GM12878 (cell line): ENCODE measurements around the gene CACNB3. TPM values are rescaled to one million over a fixed set of nuclear protein-coding genes. Genes with fewer than 3 reads are reported as not detected.

ENCODE experiments used
- BRCA1 ChIP-seq: IDR thresholded peaks from 2 replicates; pipeline ENCODE4 v1.6.1; 2011; ENCODE audit warnings: low read depth, low read length, improper control_type of control experiment
- CHD2 ChIP-seq: IDR thresholded peaks from 2 replicates; pipeline ENCODE4 v1.6.1; 2011; ENCODE audit warnings: low read depth, low read length, improper control_type of control experiment, borderline replicate concordance
- GABPA ChIP-seq: IDR thresholded peaks from 2 replicates; pipeline ENCODE4 v1.6.1; 2014; ENCODE audit warnings: antibody characterized with exemption, low read depth, mild to moderate bottlenecking, inconsistent platforms
- HCFC1 ChIP-seq: fragments of 150-350 bp; IDR thresholded peaks from 2 replicates; pipeline ENCODE4 v1.6.1; 2014; ENCODE audit warnings: low read length
- MTA2 ChIP-seq: fragments of 450-650 bp; IDR thresholded peaks from 2 replicates; pipeline ENCODE4 v1.6.1; 2016; ENCODE audit warnings: low read depth, mild to moderate bottlenecking, moderate library complexity
- MXI1 ChIP-seq: fragments of 150-350 bp; IDR thresholded peaks from 2 replicates; pipeline ENCODE4 v1.6.1; 2011; ENCODE audit warnings: low read depth, mild to moderate bottlenecking, inconsistent platforms, low read length, improper control_type of control experiment
- NFXL1 ChIP-seq: fragments of 450-650 bp; IDR thresholded peaks from 2 replicates; pipeline ENCODE4 v1.6.1; 2017; ENCODE audit warnings: antibody characterized with exemption, mild to moderate bottlenecking, borderline replicate concordance
- NFYB ChIP-seq: IDR thresholded peaks from 2 replicates; pipeline ENCODE4 v1.6.1; 2011; ENCODE audit warnings: low read depth, mild to moderate bottlenecking, low read length, improper control_type of control experiment, moderate library complexity; ENCODE audit not compliant: insufficient read depth
- POLR2A ChIP-seq: IDR thresholded peaks from 2 replicates; pipeline ENCODE4 v1.6.1; 2011; ENCODE audit warnings: low read depth, mild to moderate bottlenecking, low read length
- POLR2AphosphoS2 ChIP-seq: IDR thresholded peaks from 2 replicates; pipeline ENCODE4 v1.6.1; 2011; ENCODE audit warnings: low read depth, mild to moderate bottlenecking, low read length, improper control_type of control experiment, moderate library complexity
- POLR2AphosphoS5 ChIP-seq: IDR thresholded peaks from 2 replicates; pipeline ENCODE4 v1.6.1; 2011; ENCODE audit warnings: mild to moderate bottlenecking, low read length, inconsistent platforms
- SREBF1 ChIP-seq: IDR thresholded peaks from 2 replicates; pipeline ENCODE4 v1.6.1; 2012; ENCODE audit warnings: mild to moderate bottlenecking, low read length
- SREBF2 ChIP-seq: IDR thresholded peaks from 2 replicates; pipeline ENCODE4 v1.6.1; 2012; ENCODE audit warnings: mild to moderate bottlenecking, low read length
- STAT1 ChIP-seq: fragments of 450-650 bp; conservative IDR thresholded peaks from 2 replicates; pipeline ENCODE4 v1.6.1; 2014; ENCODE audit warnings: antibody characterized with exemption, mild to moderate bottlenecking
- TCF12 ChIP-seq: IDR thresholded peaks from 2 replicates; pipeline ENCODE4 v1.6.1; 2011; ENCODE audit warnings: low read depth, mild to moderate bottlenecking, low read length
- TCF3 ChIP-seq: IDR thresholded peaks from 2 replicates; pipeline ENCODE4 v1.6.1; 2012; ENCODE audit warnings: low read depth, mild to moderate bottlenecking, low read length, borderline replicate concordance; ENCODE audit not compliant: insufficient read depth
- YBX1 ChIP-seq: fragments of 450-650 bp; IDR thresholded peaks from 2 replicates; pipeline ENCODE4 v1.6.1; 2016; ENCODE audit warnings: antibody characterized with exemption
- ZNF217 ChIP-seq: fragments of 450-650 bp; IDR thresholded peaks from 2 replicates; pipeline ENCODE4 v1.6.1; 2017; ENCODE audit warnings: antibody characterized with exemption, mild to moderate bottlenecking
- polyA plus RNA-seq, 11 experiments: library from polyadenylated mRNA; depleted of rRNA in 4 of 11; unstranded in 6 of 11; stranded (reverse) in 5 of 11; fragments of >200 nt; fragmentation: Nextera tagmentation in 4 of 11; fragmentation: Illumina TruSeq in 1 of 11; extraction: Ambion mirVana in 4 of 11; extraction: Trizol in 1 of 11; gene quantifications; 1 replicate in 1 of 11; 2 replicates in 10 of 11; pipeline versions ENCODE4 v1.2.1 to v1.2.3, GENCODE V29; 2011 to 2016; ENCODE audit warnings: inconsistent platforms in 2 of 11, missing spikeins in 2 of 11, low read depth in 1 of 11
- total RNA-seq, 4 experiments: library from RNA; depleted of rRNA in 3 of 4; stranded (reverse); fragments of >200 nt in 3 of 4; fragmentation: Illumina TruSeq in 1 of 4; extraction: Trizol in 1 of 4; gene quantifications; 2 replicates each; pipeline versions ENCODE4 v1.2.1 to v1.2.3, GENCODE V29; 2013 to 2021
- TF ChIP-seq, protein P1 (sequence below): fragments of 150-350 bp; IDR thresholded peaks from 2 replicates; pipeline ENCODE4 v1.6.1; 2016; ENCODE audit warnings: low read depth, low read length
- TF ChIP-seq, protein P2 (sequence below): fragments of 450-650 bp; IDR thresholded peaks from 2 replicates; pipeline ENCODE4 v1.6.1; 2017; ENCODE audit warnings: mild to moderate bottlenecking
- TF ChIP-seq, protein P3 (sequence below): fragments of 450-650 bp; IDR thresholded peaks from 2 replicates; pipeline ENCODE4 v1.6.1; 2017; ENCODE audit warnings: borderline replicate concordance

CACNB3 gene
- total and polyA plus RNA-seq, 10 of the 15 experiments (the other 5 are each of a cell fraction or from before 2014, with no cell fraction given), result 0.78 to 5.0 (median 1.7) TPM

DNA sequence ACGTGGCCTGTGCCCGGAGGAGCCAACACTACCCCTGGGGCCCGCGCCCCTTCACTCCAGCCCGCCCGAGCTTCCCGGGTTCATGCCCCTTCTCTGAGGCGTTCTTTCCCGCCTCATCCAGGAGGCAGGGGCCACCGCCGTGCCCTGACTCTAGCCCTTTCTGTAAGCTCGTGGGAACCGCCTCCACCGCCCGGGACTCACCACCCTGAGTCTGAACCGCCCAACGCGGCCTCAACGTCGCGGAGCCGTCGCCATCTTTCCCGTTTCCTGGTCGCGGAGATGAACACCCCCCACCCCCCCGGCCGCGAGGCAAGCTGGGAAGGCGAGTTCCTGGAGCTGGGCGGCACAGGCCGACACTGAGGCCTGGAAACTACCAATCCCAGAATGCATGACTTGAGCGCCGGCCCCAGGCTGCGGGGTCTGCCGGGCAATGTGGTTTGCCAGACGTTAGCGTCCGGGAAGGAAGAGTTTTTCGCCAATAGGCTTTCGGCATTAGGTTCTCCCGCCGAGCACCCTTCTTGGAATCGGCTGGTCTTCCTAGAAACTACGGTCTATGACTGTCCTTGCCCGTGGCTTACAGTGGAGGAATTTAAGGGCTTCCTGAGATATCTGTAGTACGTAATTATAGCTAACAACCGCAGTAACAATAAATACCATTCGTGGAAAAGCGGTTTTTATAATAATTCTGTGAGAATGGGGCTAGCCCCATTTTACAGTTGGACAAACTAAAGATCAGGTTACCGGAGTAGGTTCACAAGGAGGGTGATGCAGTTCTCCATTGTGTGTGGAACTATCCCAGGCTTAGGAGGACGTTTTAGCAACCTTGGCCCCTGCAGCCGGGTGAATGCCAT, 33.8 kb downstream of the CACNB3 start, which contains the start of gene DDX23 (continued):
- TF ChIP-seq, protein P1, sequence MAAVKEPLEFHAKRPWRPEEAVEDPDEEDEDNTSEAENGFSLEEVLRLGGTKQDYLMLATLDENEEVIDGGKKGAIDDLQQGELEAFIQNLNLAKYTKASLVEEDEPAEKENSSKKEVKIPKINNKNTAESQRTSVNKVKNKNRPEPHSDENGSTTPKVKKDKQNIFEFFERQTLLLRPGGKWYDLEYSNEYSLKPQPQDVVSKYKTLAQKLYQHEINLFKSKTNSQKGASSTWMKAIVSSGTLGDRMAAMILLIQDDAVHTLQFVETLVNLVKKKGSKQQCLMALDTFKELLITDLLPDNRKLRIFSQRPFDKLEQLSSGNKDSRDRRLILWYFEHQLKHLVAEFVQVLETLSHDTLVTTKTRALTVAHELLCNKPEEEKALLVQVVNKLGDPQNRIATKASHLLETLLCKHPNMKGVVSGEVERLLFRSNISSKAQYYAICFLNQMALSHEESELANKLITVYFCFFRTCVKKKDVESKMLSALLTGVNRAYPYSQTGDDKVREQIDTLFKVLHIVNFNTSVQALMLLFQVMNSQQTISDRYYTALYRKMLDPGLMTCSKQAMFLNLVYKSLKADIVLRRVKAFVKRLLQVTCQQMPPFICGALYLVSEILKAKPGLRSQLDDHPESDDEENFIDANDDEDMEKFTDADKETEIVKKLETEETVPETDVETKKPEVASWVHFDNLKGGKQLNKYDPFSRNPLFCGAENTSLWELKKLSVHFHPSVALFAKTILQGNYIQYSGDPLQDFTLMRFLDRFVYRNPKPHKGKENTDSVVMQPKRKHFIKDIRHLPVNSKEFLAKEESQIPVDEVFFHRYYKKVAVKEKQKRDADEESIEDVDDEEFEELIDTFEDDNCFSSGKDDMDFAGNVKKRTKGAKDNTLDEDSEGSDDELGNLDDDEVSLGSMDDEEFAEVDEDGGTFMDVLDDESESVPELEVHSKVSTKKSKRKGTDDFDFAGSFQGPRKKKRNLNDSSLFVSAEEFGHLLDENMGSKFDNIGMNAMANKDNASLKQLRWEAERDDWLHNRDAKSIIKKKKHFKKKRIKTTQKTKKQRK, result no peak; the same call in 1 of the 2 replicates
- 0 out of 2 replicates have a peak, but pooled peaks have one; percentile 12 for TF ChIP-seq TCF3
- peak; percentile 89 for TF ChIP-seq SREBF1
- TF ChIP-seq GABPA, result peak; percentile 78
- no peak for TF ChIP-seq SREBF2
- peak; percentile 56; the same call in 1 of the 2 replicates for TF ChIP-seq NFYB
- peak; percentile 42; the same call in 1 of the 2 replicates for TF ChIP-seq POLR2AphosphoS2
- TF ChIP-seq ZNF217, result no peak
- TF ChIP-seq STAT1, result peak; percentile 65; the same call in 1 of the 2 replicates
- TF ChIP-seq HCFC1, result peak; percentile 100
- no peak for TF ChIP-seq BRCA1
- no peak; the same call in 1 of the 2 replicates for TF ChIP-seq MTA2
- no peak for TF ChIP-seq YBX1
- peak; percentile 96 for TF ChIP-seq POLR2A
- peak; percentile 95 for TF ChIP-seq CHD2
- no peak for TF ChIP-seq NFXL1
- TF ChIP-seq MXI1, result peak; percentile 68; the same call in 1 of the 2 replicates
- peak; percentile 89 for TF ChIP-seq POLR2AphosphoS5
- TF ChIP-seq, protein P2, sequence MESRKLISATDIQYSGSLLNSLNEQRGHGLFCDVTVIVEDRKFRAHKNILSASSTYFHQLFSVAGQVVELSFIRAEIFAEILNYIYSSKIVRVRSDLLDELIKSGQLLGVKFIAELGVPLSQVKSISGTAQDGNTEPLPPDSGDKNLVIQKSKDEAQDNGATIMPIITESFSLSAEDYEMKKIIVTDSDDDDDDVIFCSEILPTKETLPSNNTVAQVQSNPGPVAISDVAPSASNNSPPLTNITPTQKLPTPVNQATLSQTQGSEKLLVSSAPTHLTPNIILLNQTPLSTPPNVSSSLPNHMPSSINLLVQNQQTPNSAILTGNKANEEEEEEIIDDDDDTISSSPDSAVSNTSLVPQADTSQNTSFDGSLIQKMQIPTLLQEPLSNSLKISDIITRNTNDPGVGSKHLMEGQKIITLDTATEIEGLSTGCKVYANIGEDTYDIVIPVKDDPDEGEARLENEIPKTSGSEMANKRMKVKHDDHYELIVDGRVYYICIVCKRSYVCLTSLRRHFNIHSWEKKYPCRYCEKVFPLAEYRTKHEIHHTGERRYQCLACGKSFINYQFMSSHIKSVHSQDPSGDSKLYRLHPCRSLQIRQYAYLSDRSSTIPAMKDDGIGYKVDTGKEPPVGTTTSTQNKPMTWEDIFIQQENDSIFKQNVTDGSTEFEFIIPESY, result no peak
- TF ChIP-seq, protein P3, sequence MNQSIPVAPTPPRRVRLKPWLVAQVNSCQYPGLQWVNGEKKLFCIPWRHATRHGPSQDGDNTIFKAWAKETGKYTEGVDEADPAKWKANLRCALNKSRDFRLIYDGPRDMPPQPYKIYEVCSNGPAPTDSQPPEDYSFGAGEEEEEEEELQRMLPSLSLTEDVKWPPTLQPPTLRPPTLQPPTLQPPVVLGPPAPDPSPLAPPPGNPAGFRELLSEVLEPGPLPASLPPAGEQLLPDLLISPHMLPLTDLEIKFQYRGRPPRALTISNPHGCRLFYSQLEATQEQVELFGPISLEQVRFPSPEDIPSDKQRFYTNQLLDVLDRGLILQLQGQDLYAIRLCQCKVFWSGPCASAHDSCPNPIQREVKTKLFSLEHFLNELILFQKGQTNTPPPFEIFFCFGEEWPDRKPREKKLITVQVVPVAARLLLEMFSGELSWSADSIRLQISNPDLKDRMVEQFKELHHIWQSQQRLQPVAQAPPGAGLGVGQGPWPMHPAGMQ, result no peak
- TF ChIP-seq TCF12, result peak; percentile 71
